Activated T-cell treated with anti-CD3 and anti-CD28 coated beads, Interleukin-2, amount 50 U/mL, for 4 hours (primary cell): Measurements from ENCODE around the gene USP43. TPM values are rescaled to one million over a fixed set of nuclear protein-coding genes. Genes with fewer than 3 reads are reported as not detected.
"Not testable (repeated sequence)": the region's sequence is repeated elsewhere in the genome, so short reads cannot be mapped to it uniquely, and the experiment has no call there.

Experiments
- ATAC-seq, 2 donors: fragments of 200-7000 bp; cut with Tn5 transposase; one replicate each; pipeline ENCODE4 v1.10.0; 2021
- DNase-seq: peaks from one replicate; pipeline ENCODE4 v3.0.0-alpha.2; 2020
- H3K27me3 Mint-ChIP-seq: one replicate; pipeline ENCODE4 v1.8.0; 2021; ENCODE audit warnings: low read depth, mixed read lengths
- H3K36me3 Mint-ChIP-seq: one replicate; pipeline ENCODE4 v1.8.0; 2022; ENCODE audit warnings: mixed read lengths; ENCODE audit not compliant: insufficient read depth
- H3K4me1 Mint-ChIP-seq: one replicate; pipeline ENCODE4 v1.8.0; 2021; ENCODE audit warnings: low read depth, mixed read lengths
- H3K4me3 Mint-ChIP-seq: one replicate; pipeline ENCODE4 v1.8.0; 2021; ENCODE audit warnings: mild to moderate bottlenecking, moderate library complexity, mixed read lengths
- H3K9me3 Mint-ChIP-seq: one replicate; pipeline ENCODE4 v1.8.0; 2021; ENCODE audit warnings: mixed read lengths
- total RNA-seq, 3 donors: library from RNA; stranded (reverse); gene quantifications; one replicate each; pipeline ENCODE4 v1.2.1, GENCODE V29; 2021

The USP43 gene
- under 1 TPM in 2 of 3 donors, not detected in 1; 0.14 to 0.18 TPM for total RNA-seq

- Mint-ChIP-seq H3K27me3 (peaks cover 52% of the 10 kb centered on the region), H3K4me1 (peaks cover 12% of the 10 kb centered on the region), H3K9me3 (no peaks in the 10 kb centered on the region), H3K36me3 (no peaks in the 10 kb centered on the region), H3K4me3 (peak within 1 kb of the TSS; percentile 78)
- peak; percentile 71 to 72 for ATAC-seq
- DNase-seq, result peak; percentile 8
Measured at GRCh38 chr17:9644910-9645751, at the start of gene USP43. Gene USP43, plus strand, starts transcription at chr17:9645517. Its CDS starts 116 bp downstream, at chr17:9645633.

- DNase-seq, H3K9me3 Mint-ChIP-seq, H3K36me3 Mint-ChIP-seq, H3K4me3 Mint-ChIP-seq, H3K4me1 Mint-ChIP-seq, ATAC-seq: not testable (repeated sequence)
- peaks cover 21% of the 10 kb centered on the region for H3K27me3 Mint-ChIP-seq
Measured at GRCh38 chr17:9597638-9598037, 47.7 kb upstream of the USP43 start.

GRCh38 chr17:9598661-9599060 lies 46.7 kb upstream of the USP43 start:
- H3K36me3 Mint-ChIP-seq, result no peaks in the 10 kb centered on the region
- H3K4me1 Mint-ChIP-seq, result no peaks in the 10 kb centered on the region
- H3K9me3 Mint-ChIP-seq, result no peaks in the 10 kb centered on the region
- H3K27me3 Mint-ChIP-seq, result peaks cover 24% of the 10 kb centered on the region
- no peak for DNase-seq
- no peak for ATAC-seq
- no peak overlapping the region for H3K4me3 Mint-ChIP-seq

GRCh38 chr17:9604583-9604982 lies 40.7 kb upstream of the USP43 start:
- H3K4me1 Mint-ChIP-seq, ATAC-seq, H3K9me3 Mint-ChIP-seq, DNase-seq, H3K36me3 Mint-ChIP-seq, H3K4me3 Mint-ChIP-seq: not testable (repeated sequence)
- H3K27me3 Mint-ChIP-seq, result peaks cover 16% of the 10 kb centered on the region

- Mint-ChIP-seq H3K27me3 (peaks cover 10% of the 10 kb centered on the region), H3K4me3 (no peak overlapping the region), H3K9me3 (peaks cover 5% of the 10 kb centered on the region), H3K36me3 (no peaks in the 10 kb centered on the region), H3K4me1 (no peaks in the 10 kb centered on the region)
- no peak for ATAC-seq
- no peak for DNase-seq
Measured at GRCh38 chr17:9606453-9606852, 38.9 kb upstream of the USP43 start.

- not testable (repeated sequence) for H3K9me3 Mint-ChIP-seq, H3K36me3 Mint-ChIP-seq, H3K4me3 Mint-ChIP-seq, DNase-seq, ATAC-seq, H3K27me3 Mint-ChIP-seq, H3K4me1 Mint-ChIP-seq
Measured at GRCh38 chr17:9607058-9607457, 38.3 kb upstream of the USP43 start.

GRCh38 chr17:9611557-9611956 lies 33.8 kb upstream of the USP43 start:
- ATAC-seq (no peak), DNase-seq (no peak)
- no peak overlapping the region for H3K4me3 Mint-ChIP-seq
- H3K27me3 Mint-ChIP-seq, result peaks cover 8% of the 10 kb centered on the region
- H3K36me3 Mint-ChIP-seq, result no peaks in the 10 kb centered on the region
- no peaks in the 10 kb centered on the region for H3K4me1 Mint-ChIP-seq
- peaks cover 5% of the 10 kb centered on the region for H3K9me3 Mint-ChIP-seq

- no peak for ATAC-seq
- H3K9me3 Mint-ChIP-seq, result peaks cover 5% of the 10 kb centered on the region
- peaks cover 8% of the 10 kb centered on the region for H3K27me3 Mint-ChIP-seq
- DNase-seq, result no peak
- H3K4me1 Mint-ChIP-seq, result no peaks in the 10 kb centered on the region
- H3K36me3 Mint-ChIP-seq, result no peaks in the 10 kb centered on the region
- no peak overlapping the region for H3K4me3 Mint-ChIP-seq
Measured at GRCh38 chr17:9612006-9612405, 33.3 kb upstream of the USP43 start.

- Mint-ChIP-seq H3K27me3 (peaks cover 6% of the 10 kb centered on the region), H3K4me3 (no peak overlapping the region), H3K4me1 (no peaks in the 10 kb centered on the region), H3K36me3 (no peaks in the 10 kb centered on the region), H3K9me3 (no peaks in the 10 kb centered on the region)
- DNase-seq (no peak), ATAC-seq (no peak)
Measured at GRCh38 chr17:9615486-9615885, 29.8 kb upstream of the USP43 start.

- H3K4me3 Mint-ChIP-seq, result no peak overlapping the region
- ATAC-seq (no peak), DNase-seq (no peak)
- peaks cover 38% of the 10 kb centered on the region for H3K9me3 Mint-ChIP-seq
- no peaks in the 10 kb centered on the region for H3K36me3 Mint-ChIP-seq
- H3K4me1 Mint-ChIP-seq, result no peaks in the 10 kb centered on the region
- H3K27me3 Mint-ChIP-seq, result no peaks in the 10 kb centered on the region
Measured at GRCh38 chr17:9622961-9623360, 22.4 kb upstream of the USP43 start.

GRCh38 chr17:9628509-9628908 lies 16.8 kb upstream of the USP43 start:
- DNase-seq (no peak), ATAC-seq (no peak)
- Mint-ChIP-seq H3K27me3 (peaks cover 15% of the 10 kb centered on the region), H3K36me3 (no peaks in the 10 kb centered on the region), H3K9me3 (peaks cover 23% of the 10 kb centered on the region), H3K4me3 (no peak overlapping the region), H3K4me1 (no peaks in the 10 kb centered on the region)

GRCh38 chr17:9632741-9633140 lies 12.6 kb upstream of the USP43 start:
- Mint-ChIP-seq H3K36me3 (no peaks in the 10 kb centered on the region), H3K4me1 (no peaks in the 10 kb centered on the region), H3K4me3 (no peak overlapping the region), H3K27me3 (peaks cover 22% of the 10 kb centered on the region), H3K9me3 (no peaks in the 10 kb centered on the region)
- ATAC-seq (no peak), DNase-seq (no peak)

- Mint-ChIP-seq H3K27me3 (peaks cover 27% of the 10 kb centered on the region), H3K36me3 (no peaks in the 10 kb centered on the region), H3K4me1 (no peaks in the 10 kb centered on the region), H3K4me3 (no peak overlapping the region), H3K9me3 (no peaks in the 10 kb centered on the region)
- ATAC-seq, result no peak
- no peak for DNase-seq
Measured at GRCh38 chr17:9635340-9635739, 10.0 kb upstream of the USP43 start.

- H3K36me3 Mint-ChIP-seq, result no peaks in the 10 kb centered on the region
- DNase-seq (no peak), ATAC-seq (no peak)
- H3K27me3 Mint-ChIP-seq, result peaks cover 23% of the 10 kb centered on the region
- no peaks in the 10 kb centered on the region for H3K9me3 Mint-ChIP-seq
- no peaks in the 10 kb centered on the region for H3K4me1 Mint-ChIP-seq
- H3K4me3 Mint-ChIP-seq, result no peak overlapping the region
Measured at GRCh38 chr17:9636501-9636900, 8.8 kb upstream of the USP43 start.

- H3K4me1 Mint-ChIP-seq, H3K36me3 Mint-ChIP-seq: not testable (repeated sequence)
Measured at GRCh38 chr17:9640388-9640787, 4.9 kb upstream of the USP43 start.

More at GRCh38 chr17:9640388-9640787, 4.9 kb upstream of the USP43 start:
- DNase-seq, H3K9me3 Mint-ChIP-seq, ATAC-seq: not testable (repeated sequence)
- peak overlapping the region; percentile 22 for H3K4me3 Mint-ChIP-seq
- peaks cover 32% of the 10 kb centered on the region for H3K27me3 Mint-ChIP-seq
